PC-3 (cell line): ENCODE measurements around the gene SMAD3.

ENCODE experiments used
- EZH2 ChIP-seq: fragments of 300-600 bp; sonication (generic); IDR thresholded peaks from one replicate; pipeline ENCODE4 v1.6.1; 2017; ENCODE audit warnings: antibody characterized with exemption, mild to moderate bottlenecking, low read length; ENCODE audit not compliant: unreplicated experiment
- TF ChIP-seq, protein P1 (sequence below): fragments of 300-600 bp; sonication (generic); conservative IDR thresholded peaks from 2 replicates; pipeline ENCODE4 v1.5.1; 2017; ENCODE audit warnings: antibody characterized with exemption, low read depth, mild to moderate bottlenecking, low read length

GRCh38 chr15:67171471-67171870 lies 106.1 kb downstream of the SMAD3 start:
- TF ChIP-seq, protein P1, sequence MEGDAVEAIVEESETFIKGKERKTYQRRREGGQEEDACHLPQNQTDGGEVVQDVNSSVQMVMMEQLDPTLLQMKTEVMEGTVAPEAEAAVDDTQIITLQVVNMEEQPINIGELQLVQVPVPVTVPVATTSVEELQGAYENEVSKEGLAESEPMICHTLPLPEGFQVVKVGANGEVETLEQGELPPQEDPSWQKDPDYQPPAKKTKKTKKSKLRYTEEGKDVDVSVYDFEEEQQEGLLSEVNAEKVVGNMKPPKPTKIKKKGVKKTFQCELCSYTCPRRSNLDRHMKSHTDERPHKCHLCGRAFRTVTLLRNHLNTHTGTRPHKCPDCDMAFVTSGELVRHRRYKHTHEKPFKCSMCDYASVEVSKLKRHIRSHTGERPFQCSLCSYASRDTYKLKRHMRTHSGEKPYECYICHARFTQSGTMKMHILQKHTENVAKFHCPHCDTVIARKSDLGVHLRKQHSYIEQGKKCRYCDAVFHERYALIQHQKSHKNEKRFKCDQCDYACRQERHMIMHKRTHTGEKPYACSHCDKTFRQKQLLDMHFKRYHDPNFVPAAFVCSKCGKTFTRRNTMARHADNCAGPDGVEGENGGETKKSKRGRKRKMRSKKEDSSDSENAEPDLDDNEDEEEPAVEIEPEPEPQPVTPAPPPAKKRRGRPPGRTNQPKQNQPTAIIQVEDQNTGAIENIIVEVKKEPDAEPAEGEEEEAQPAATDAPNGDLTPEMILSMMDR = no peak
- no peak for TF ChIP-seq EZH2
